ENCODE measurements around the gene FAM50A. TPM values are rescaled to one million over a fixed set of nuclear protein-coding genes. Genes with fewer than 3 reads are reported as not detected.

FAM50A gene
- total and polyA plus RNA-seq, 2 donors: 29.8 to 112 TPM

DNA sequence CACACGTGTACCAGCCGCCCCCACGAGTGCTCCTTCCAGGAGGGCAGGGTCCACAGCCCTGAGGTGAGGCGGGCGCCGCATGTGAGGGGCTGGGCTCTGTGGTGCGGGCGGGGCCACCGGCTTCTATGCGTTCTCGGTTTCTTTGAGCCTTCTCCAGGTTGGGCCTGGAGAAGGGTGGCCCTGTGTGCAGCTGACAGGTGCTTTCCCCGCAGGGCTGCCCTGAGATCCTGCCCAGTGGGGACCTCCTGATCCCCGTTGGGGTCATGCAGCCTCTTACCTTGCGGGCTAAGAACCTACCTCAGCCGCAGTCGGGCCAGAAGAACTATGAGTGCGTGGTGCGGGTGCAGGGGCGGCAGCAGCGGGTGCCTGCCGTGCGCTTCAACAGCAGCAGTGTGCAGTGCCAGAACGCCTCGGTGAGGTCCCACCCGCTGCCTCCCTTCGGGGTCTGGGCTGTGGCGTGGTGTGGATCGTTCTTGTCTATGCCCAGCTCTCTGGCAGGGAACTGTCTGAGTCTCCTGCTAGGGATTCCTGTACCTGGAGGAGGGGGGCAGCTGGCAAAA, 20.9 kb downstream of the FAM50A start:
- DNase-seq (ENCODE audit: low read depth in 6 of 9, low spot score in 9 of 9): no peak
- WGBS: 97% methylated on average over 28 of the region's 28 CpGs

DNA sequence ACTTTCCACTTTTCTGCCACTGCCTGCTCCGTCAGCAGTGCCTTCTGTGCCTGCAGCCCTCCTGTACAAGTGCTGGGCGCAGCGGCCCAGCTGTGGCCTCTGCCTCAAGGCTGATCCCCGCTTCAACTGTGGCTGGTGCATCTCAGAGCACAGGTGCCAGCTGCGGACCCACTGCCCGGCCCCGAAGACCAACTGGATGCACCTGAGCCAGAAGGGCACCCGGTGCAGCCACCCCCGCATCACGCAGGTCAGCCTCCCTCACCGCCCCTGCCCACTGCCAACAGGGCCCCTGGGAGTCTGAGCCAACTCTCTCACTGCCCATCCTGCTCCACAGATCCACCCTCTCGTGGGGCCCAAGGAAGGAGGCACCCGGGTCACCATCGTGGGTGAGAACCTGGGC, 21.7 kb downstream of the FAM50A start:
- Histone ChIP-seq H3K4me1 (ENCODE audit: control insufficient read depth in 2 of 2, insufficient read depth in 2 of 2, low read length in 2 of 2) (no peaks in the 10 kb centered on the region), H3K9me3 (ENCODE audit: control insufficient read depth in 2 of 2, insufficient read depth in 1 of 2, low read length in 1 of 2) (peaks cover 0 to 17% of the 10 kb centered on the region in 2 donors), H3K27ac (ENCODE audit: low read depth in 1 of 2, low read length in 1 of 2) (no peak overlapping the region), H3K36me3 (ENCODE audit: control insufficient read depth in 2 of 2, insufficient read depth in 2 of 2, low read length in 1 of 2) (peaks cover 5 to 63% of the 10 kb centered on the region in 2 donors), H3K27me3 (ENCODE audit: control insufficient read depth in 2 of 2, insufficient read depth in 1 of 2, low read length in 1 of 2) (no peaks in the 10 kb centered on the region), H3K4me3 (ENCODE audit: low read length in 2 of 2) (no peak overlapping the region)
- DNase-seq (ENCODE audit: low read depth in 6 of 9, low spot score in 9 of 9): no peak
- 97% methylated on average over 14 of the region's 14 CpGs for WGBS

More for the DNA sequence above, 20.9 kb downstream of the FAM50A start:
- no peak overlapping the region for H3K27ac ChIP-seq (ENCODE audit: low read depth in 1 of 2, low read length in 1 of 2)
- peaks cover 5 to 61% of the 10 kb centered on the region in 2 donors for H3K36me3 ChIP-seq (ENCODE audit: control insufficient read depth in 2 of 2, insufficient read depth in 2 of 2, low read length in 1 of 2)
- H3K27me3 ChIP-seq (ENCODE audit: control insufficient read depth in 2 of 2, insufficient read depth in 1 of 2, low read length in 1 of 2): no peaks in the 10 kb centered on the region
- H3K4me3 ChIP-seq (ENCODE audit: low read length in 2 of 2): no peak overlapping the region
- no peaks in the 10 kb centered on the region for H3K4me1 ChIP-seq (ENCODE audit: control insufficient read depth in 2 of 2, insufficient read depth in 2 of 2, low read length in 2 of 2)
- H3K9me3 ChIP-seq (ENCODE audit: control insufficient read depth in 2 of 2, insufficient read depth in 1 of 2, low read length in 1 of 2): peaks cover 0 to 17% of the 10 kb centered on the region in 2 donors

DNA sequence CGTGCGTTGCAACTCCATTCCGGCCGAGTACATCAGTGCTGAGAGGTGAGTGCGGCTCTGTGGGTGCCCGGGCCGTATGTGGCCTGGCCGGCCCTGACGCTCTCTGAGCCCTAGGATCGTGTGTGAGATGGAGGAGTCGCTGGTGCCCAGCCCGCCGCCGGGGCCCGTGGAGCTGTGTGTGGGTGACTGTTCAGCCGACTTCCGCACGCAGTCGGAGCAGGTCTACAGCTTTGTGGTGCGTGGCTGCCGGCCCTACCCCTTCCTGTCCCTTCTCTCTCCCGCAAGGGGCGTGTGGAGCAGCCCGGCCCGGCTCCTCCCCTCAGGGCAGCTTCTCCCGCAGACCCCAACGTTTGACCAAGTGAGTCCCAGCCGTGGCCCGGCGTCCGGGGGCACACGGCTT, 22.1 kb downstream of the FAM50A start:
- Histone ChIP-seq H3K4me1 (ENCODE audit: control insufficient read depth in 2 of 2, insufficient read depth in 2 of 2, low read length in 2 of 2) (no peaks in the 10 kb centered on the region), H3K27ac (ENCODE audit: low read depth in 1 of 2, low read length in 1 of 2) (no peak overlapping the region), H3K4me3 (ENCODE audit: low read length in 2 of 2) (no peak overlapping the region), H3K27me3 (ENCODE audit: control insufficient read depth in 2 of 2, insufficient read depth in 1 of 2, low read length in 1 of 2) (no peaks in the 10 kb centered on the region), H3K9me3 (ENCODE audit: control insufficient read depth in 2 of 2, insufficient read depth in 1 of 2, low read length in 1 of 2) (peaks cover 0 to 17% of the 10 kb centered on the region in 2 donors), H3K36me3 (ENCODE audit: control insufficient read depth in 2 of 2, insufficient read depth in 2 of 2, low read length in 1 of 2) (peaks cover 5 to 66% of the 10 kb centered on the region in 2 donors)
- no peak for DNase-seq (ENCODE audit: low read depth in 6 of 9, low spot score in 9 of 9)
- WGBS: 98% methylated on average over 32 of the region's 32 CpGs

DNA sequence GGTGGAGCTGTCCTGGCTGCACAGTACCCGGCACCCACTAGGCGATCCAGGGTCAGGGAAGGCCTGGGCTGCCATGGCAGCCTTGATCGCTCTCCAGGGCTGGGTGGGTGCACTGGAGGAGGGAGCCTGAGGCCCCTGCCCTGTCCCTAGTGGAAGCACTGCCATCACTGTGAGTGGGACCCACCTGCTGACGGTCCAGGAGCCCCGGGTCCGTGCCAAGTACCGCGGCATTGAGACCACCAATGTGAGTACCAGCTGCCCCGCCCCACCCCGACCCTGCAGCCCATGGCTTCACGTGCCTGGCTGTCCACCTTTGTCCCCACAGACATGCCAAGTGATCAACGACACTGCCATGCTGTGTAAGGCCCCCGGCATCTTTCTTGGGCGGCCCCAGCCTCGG, 23.0 kb downstream of the FAM50A start:
- DNase-seq (ENCODE audit: low read depth in 6 of 9, low spot score in 9 of 9): no peak
- H3K4me3 ChIP-seq (ENCODE audit: low read length in 2 of 2): no peak overlapping the region
- no peak overlapping the region for H3K27ac ChIP-seq (ENCODE audit: low read depth in 1 of 2, low read length in 1 of 2)
- 97% methylated on average over 15 of the region's 15 CpGs for WGBS
- no peaks in the 10 kb centered on the region for H3K4me1 ChIP-seq (ENCODE audit: control insufficient read depth in 2 of 2, insufficient read depth in 2 of 2, low read length in 2 of 2)
- H3K9me3 ChIP-seq (ENCODE audit: control insufficient read depth in 2 of 2, insufficient read depth in 1 of 2, low read length in 1 of 2): peaks cover 0 to 17% of the 10 kb centered on the region in 2 donors
- H3K27me3 ChIP-seq (ENCODE audit: control insufficient read depth in 2 of 2, insufficient read depth in 1 of 2, low read length in 1 of 2): no peaks in the 10 kb centered on the region
- peaks cover 5 to 67% of the 10 kb centered on the region in 2 donors for H3K36me3 ChIP-seq (ENCODE audit: control insufficient read depth in 2 of 2, insufficient read depth in 2 of 2, low read length in 1 of 2)

DNA sequence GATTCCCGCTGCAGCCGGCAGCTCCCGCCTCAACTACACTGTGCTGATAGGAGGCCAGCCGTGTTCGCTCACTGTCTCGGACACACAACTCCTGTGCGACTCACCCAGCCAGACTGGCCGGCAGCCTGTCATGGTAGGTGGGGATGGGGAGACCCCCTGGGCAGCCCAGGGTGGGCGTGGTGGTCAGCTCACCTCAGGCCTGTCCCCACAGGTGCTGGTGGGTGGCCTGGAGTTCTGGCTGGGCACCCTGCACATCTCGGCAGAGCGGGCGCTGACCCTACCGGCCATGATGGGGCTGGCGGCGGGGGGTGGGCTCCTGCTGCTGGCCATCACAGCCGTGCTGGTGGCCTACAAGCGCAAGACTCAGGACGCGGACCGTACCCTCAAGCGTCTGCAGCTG, 23.6 kb downstream of the FAM50A start:
- Histone ChIP-seq H3K4me1 (ENCODE audit: control insufficient read depth in 2 of 2, insufficient read depth in 2 of 2, low read length in 2 of 2) (no peaks in the 10 kb centered on the region), H3K27me3 (ENCODE audit: control insufficient read depth in 2 of 2, insufficient read depth in 1 of 2, low read length in 1 of 2) (no peaks in the 10 kb centered on the region), H3K4me3 (ENCODE audit: low read length in 2 of 2) (no peak overlapping the region), H3K27ac (ENCODE audit: low read depth in 1 of 2, low read length in 1 of 2) (no peak overlapping the region), H3K9me3 (ENCODE audit: control insufficient read depth in 2 of 2, insufficient read depth in 1 of 2, low read length in 1 of 2) (peaks cover 0 to 17% of the 10 kb centered on the region in 2 donors), H3K36me3 (ENCODE audit: control insufficient read depth in 2 of 2, insufficient read depth in 2 of 2, low read length in 1 of 2) (peaks cover 5 to 67% of the 10 kb centered on the region in 2 donors)
- DNase-seq (ENCODE audit: low read depth in 6 of 9, low spot score in 9 of 9): no peak
- 97% methylated on average over 21 of the region's 21 CpGs for WGBS

DNA sequence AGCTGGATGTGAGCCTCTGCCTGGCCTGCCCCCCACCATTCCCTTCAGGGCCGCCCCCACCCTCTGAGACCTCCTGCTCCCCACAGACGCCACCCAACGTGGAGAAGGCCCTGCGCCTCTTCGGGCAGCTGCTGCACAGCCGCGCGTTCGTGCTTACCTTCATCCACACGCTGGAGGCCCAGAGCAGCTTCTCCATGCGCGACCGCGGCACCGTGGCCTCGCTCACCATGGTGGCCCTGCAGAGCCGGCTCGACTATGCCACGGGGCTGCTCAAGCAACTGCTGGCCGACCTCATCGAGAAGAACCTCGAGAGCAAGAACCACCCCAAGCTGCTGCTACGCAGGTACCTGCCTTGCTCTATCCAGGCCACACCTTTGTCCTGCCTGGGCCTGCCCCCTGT, 24.3 kb downstream of the FAM50A start:
- Histone ChIP-seq H3K9me3 (ENCODE audit: control insufficient read depth in 2 of 2, insufficient read depth in 1 of 2, low read length in 1 of 2) (peaks cover 0 to 17% of the 10 kb centered on the region in 2 donors), H3K27me3 (ENCODE audit: control insufficient read depth in 2 of 2, insufficient read depth in 1 of 2, low read length in 1 of 2) (no peaks in the 10 kb centered on the region), H3K4me1 (ENCODE audit: control insufficient read depth in 2 of 2, insufficient read depth in 2 of 2, low read length in 2 of 2) (no peaks in the 10 kb centered on the region), H3K27ac (ENCODE audit: low read depth in 1 of 2, low read length in 1 of 2) (no peak overlapping the region), H3K36me3 (ENCODE audit: control insufficient read depth in 2 of 2, insufficient read depth in 2 of 2, low read length in 1 of 2) (peaks cover 5 to 67% of the 10 kb centered on the region in 2 donors), H3K4me3 (ENCODE audit: low read length in 2 of 2) (no peak overlapping the region)
- 98% methylated on average over 23 of the region's 23 CpGs for WGBS
- no peak for DNase-seq (ENCODE audit: low read depth in 6 of 9, low spot score in 9 of 9)

DNA sequence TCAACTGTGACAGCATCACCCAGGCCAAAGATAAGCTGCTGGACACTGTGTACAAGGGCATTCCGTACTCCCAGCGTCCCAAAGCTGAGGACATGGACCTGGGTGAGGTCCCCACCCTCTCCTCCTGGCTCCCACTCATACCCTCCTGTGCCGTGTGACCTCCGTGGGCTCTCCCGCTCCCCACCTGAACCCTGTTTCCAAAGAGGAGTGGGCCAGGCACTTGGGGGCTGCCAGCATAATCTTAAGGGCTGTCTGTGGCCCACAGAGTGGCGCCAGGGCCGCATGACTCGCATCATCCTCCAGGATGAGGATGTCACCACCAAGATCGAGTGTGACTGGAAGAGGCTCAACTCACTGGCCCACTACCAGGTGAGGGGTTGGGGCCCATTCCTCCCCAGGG, 25.2 kb downstream of the FAM50A start:
- no peak overlapping the region for H3K27ac ChIP-seq (ENCODE audit: low read depth in 1 of 2, low read length in 1 of 2)
- peaks cover 0 to 17% of the 10 kb centered on the region in 2 donors for H3K9me3 ChIP-seq (ENCODE audit: control insufficient read depth in 2 of 2, insufficient read depth in 1 of 2, low read length in 1 of 2)
- WGBS: 99% methylated on average over 9 of the region's 9 CpGs
- DNase-seq (ENCODE audit: low read depth in 6 of 9, low spot score in 9 of 9): no peak
- no peaks in the 10 kb centered on the region for H3K4me1 ChIP-seq (ENCODE audit: control insufficient read depth in 2 of 2, insufficient read depth in 2 of 2, low read length in 2 of 2)
- no peaks in the 10 kb centered on the region for H3K27me3 ChIP-seq (ENCODE audit: control insufficient read depth in 2 of 2, insufficient read depth in 1 of 2, low read length in 1 of 2)
- no peak overlapping the region for H3K4me3 ChIP-seq (ENCODE audit: low read length in 2 of 2)
- H3K36me3 ChIP-seq (ENCODE audit: control insufficient read depth in 2 of 2, insufficient read depth in 2 of 2, low read length in 1 of 2): peaks cover 5 to 67% of the 10 kb centered on the region in 2 donors

DNA sequence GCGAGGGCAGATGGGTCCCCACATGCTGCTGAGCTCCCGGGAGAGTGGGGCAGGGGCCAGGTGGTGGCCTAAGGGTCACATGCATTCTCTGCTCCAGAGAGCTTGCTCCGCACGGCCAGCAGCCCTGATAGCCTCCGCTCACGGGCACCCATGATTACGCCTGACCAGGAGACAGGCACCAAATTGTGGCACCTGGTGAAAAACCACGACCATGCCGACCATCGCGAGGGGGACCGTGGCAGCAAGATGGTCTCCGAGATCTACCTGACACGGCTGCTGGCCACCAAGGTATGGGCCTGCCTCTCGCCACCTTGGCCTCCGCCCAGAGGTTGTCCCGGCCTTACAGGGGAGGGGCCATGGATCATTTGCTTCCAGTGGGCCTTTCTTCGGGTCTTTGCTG, 25.9 kb downstream of the FAM50A start:
- Histone ChIP-seq H3K9me3 (ENCODE audit: control insufficient read depth in 2 of 2, insufficient read depth in 1 of 2, low read length in 1 of 2) (peaks cover 0 to 15% of the 10 kb centered on the region in 2 donors), H3K4me3 (ENCODE audit: low read length in 2 of 2) (no peak overlapping the region), H3K4me1 (ENCODE audit: control insufficient read depth in 2 of 2, insufficient read depth in 2 of 2, low read length in 2 of 2) (no peaks in the 10 kb centered on the region), H3K36me3 (ENCODE audit: control insufficient read depth in 2 of 2, insufficient read depth in 2 of 2, low read length in 1 of 2) (peaks cover 5 to 62% of the 10 kb centered on the region in 2 donors), H3K27ac (ENCODE audit: low read depth in 1 of 2, low read length in 1 of 2) (no peak overlapping the region), H3K27me3 (ENCODE audit: control insufficient read depth in 2 of 2, insufficient read depth in 1 of 2, low read length in 1 of 2) (no peaks in the 10 kb centered on the region)
- 99% methylated on average over 18 of the region's 18 CpGs for WGBS
- no peak for DNase-seq (ENCODE audit: low read depth in 6 of 9, low spot score in 9 of 9)

DNA sequence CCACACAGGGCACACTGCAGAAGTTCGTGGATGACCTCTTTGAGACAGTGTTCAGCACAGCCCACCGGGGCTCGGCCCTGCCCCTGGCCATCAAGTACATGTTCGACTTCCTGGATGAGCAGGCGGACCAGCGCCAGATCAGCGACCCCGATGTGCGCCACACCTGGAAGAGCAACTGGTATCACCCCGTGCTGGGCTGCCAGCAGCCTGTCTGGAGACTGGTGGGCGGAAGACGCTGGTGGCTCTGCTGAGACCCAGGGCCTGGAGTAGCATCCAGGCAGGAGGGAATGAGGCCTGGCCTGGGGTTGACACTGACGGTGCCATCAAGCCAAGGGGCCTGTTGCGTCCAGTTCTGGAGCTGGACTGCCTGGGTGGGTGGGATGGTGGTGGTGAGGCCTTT, 26.5 kb downstream of the FAM50A start:
- 99% methylated on average over 14 of the region's 14 CpGs for WGBS

More for the DNA sequence above, 26.5 kb downstream of the FAM50A start:
- Histone ChIP-seq H3K4me3 (ENCODE audit: low read length in 2 of 2) (no peak overlapping the region), H3K9me3 (ENCODE audit: control insufficient read depth in 2 of 2, insufficient read depth in 1 of 2, low read length in 1 of 2) (peaks cover 0 to 15% of the 10 kb centered on the region in 2 donors), H3K4me1 (ENCODE audit: control insufficient read depth in 2 of 2, insufficient read depth in 2 of 2, low read length in 2 of 2) (no peaks in the 10 kb centered on the region), H3K27me3 (ENCODE audit: control insufficient read depth in 2 of 2, insufficient read depth in 1 of 2, low read length in 1 of 2) (no peaks in the 10 kb centered on the region), H3K27ac (ENCODE audit: low read depth in 1 of 2, low read length in 1 of 2) (no peak overlapping the region), H3K36me3 (ENCODE audit: control insufficient read depth in 2 of 2, insufficient read depth in 2 of 2, low read length in 1 of 2) (peaks cover 3 to 59% of the 10 kb centered on the region in 2 donors)
- no peak for DNase-seq (ENCODE audit: low read depth in 6 of 9, low spot score in 9 of 9)
